Activated T-cell treated with anti-CD3 and anti-CD28 coated beads, Interleukin-2, amount 50 U/mL, for 48 hours (primary cell): ENCODE measurements around the gene ATAD1.
"Not testable (repeated sequence)": the region's sequence is repeated elsewhere in the genome, so short reads cannot be mapped to it uniquely, and the experiment has no call there.

Experiments
- DNase-seq, 2 experiments: peaks; one replicate each; pipeline ENCODE4 v3.0.0-alpha.2; 2020

ATAD1 gene

DNA sequence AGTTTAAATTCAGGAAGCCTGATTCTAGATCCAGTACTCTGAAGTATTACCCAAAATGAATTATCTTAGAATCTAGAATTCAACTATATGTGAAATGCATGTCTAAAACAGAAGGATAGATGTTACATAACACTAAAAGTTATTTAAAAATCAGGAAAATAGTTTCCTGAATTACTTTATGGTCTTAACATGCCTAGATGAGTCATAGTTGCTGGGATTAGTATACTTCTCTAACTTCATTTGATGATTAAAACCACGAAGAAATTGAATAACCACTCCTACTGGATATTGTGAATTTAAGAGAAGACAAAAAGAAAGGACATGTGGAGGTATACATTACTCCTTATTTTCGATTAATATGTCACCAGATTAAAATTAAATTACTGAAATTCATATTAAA, 65.5 kb downstream of the ATAD1 start:
- DNase-seq: no peak

DNA sequence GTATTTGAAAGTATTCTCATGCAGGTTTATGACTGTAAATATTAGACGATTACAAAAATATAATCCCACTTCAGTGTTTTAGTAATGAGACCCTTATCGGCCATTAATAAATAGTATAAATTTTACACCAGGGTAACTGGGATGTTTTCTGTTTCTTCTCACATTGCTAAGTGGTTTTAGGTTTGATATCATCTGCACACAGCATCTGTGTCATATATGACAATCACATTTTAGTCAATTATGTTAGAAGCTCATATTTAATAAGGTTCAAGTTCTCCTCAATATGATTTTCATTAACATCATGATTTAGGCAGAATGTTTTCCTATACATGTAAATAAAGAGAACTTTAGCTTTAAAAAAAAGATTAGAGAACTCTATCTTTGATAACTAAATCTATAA, 66.8 kb downstream of the ATAD1 start:
- DNase-seq: no peak

GRCh38 chr10:87750817-87751216, 67.2 kb downstream of the ATAD1 start:
- DNase-seq: no peak

- DNase-seq: no peak
Measured at GRCh38 chr10:87750001-87750671, 67.9 kb downstream of the ATAD1 start.

DNA sequence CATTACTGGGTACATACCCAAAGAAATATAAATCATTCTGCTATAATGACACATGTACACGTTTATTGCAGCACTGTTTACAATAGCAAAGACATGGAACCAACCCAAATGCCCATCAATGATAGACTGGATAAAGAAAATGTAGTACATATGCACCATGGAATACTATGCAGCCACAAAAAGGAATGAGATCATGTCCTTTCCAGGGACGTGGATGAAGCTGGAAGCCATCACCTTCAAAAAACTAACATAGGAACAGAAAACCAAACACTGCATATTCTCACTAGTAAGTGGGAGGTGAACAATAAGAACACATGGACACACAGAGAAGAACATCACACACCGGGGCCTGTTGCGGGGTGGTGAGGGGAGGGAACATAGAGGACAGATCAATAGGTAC, 69.8 kb downstream of the ATAD1 start:
- not testable (repeated sequence) for DNase-seq

GRCh38 chr10:87746911-87747310, 71.1 kb downstream of the ATAD1 start:
- DNase-seq: no peak

DNA sequence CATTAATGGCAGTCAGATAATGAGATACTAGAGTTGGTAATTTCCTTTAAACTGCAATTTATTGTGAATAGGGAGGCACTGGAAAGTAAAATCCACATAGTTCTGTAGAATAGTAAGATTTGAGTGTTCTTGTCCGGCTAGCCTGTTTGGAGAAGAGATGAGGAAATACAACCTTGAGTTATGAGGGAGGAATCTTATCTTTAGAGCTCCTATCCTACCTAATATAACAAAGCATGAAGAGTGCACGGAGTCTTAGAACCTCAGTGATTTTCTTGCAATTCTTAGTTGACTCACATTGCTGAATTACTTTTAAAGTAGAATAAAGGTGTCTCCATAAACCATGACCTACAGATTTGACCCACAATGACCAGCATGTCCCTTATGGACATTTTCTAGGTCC, 73.4 kb downstream of the ATAD1 start:
- DNase-seq: no peak

DNA sequence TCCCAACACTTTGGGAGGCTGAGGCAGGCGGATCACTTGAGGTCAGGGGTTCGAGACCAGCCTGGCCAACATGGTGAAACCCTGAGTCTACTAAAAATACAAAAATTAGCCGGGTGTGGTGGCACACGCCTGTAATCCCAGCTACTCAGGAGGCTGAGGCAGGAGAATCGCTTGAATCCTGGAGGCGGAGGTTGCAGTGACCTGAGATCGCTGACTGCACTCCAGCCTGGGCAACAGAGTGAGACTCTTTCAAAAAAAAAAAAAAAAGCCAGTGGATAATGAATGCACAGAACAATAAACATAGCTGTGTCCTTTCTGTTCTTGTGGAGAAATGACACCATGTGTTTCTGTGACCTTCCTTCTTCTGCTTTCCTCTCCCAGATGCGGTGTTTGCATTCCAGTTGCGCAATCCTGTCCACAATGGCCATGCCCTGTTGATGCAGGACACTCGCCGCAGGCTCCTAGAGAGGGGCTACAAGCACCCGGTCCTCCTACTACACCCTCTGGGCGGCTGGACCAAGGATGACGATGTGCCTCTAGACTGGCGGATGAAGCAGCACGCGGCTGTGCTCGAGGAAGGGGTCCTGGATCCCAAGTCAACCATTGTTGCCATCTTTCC, 74.9 kb downstream of the ATAD1 start:
- not testable (repeated sequence) for DNase-seq

GRCh38 chr10:87740254-87740655, 77.8 kb downstream of the ATAD1 start:
- DNase-seq: no peak

DNA sequence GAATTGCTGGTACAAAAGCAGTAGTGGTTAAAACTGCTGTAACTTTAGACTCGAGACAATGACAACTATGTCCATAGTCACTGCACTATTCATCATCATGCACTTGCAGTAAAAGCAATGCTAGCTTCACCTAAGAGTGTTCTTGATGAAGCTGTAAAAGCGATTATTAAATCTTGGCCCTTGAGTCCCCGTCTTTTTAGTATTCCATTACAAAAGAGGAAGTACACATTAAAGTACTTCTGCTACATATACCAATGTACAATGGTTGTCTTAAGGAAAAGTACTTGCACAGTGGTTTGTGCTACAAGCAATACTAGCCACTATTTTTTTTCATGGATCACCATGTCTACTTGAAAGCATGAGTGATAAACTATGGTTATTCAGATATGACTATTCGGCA, 78.3 kb downstream of the ATAD1 start:
- no peak for DNase-seq

GRCh38 chr10:87738253-87738652, 79.8 kb downstream of the ATAD1 start:
- DNase-seq: not testable (repeated sequence)

- DNase-seq: no peak
Measured at GRCh38 chr10:87734987-87735827, 82.8 kb downstream of the ATAD1 start.

DNA sequence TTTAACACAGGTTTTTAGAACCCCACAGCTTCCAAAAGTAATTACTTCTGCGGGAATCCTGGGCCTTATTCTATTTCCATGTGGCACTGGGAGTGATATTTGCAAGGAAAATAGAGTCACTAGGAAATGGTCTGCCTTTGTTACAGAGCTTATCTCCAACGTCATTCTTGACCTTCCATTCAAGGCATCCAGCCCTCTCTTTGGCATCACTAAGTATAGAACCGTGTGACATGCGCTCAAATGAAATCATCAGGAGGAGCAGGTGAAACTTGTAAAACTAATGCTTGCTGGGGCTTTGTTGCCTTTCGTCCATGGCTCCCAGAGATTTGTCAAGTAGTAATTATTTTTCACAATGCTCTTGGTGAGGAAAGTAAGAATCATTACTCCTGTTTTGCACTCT, 84.9 kb downstream of the ATAD1 start:
- DNase-seq: no peak

GRCh38 chr10:87729940-87730339, 88.1 kb downstream of the ATAD1 start:
- no peak for DNase-seq

GRCh38 chr10:87724789-87725188, 93.2 kb downstream of the ATAD1 start:
- DNase-seq: no peak

- no peak for DNase-seq
Measured at GRCh38 chr10:87723500-87723899, 94.5 kb downstream of the ATAD1 start.

- no peak for DNase-seq
Measured at GRCh38 chr10:87722716-87723115, 95.3 kb downstream of the ATAD1 start.

DNA sequence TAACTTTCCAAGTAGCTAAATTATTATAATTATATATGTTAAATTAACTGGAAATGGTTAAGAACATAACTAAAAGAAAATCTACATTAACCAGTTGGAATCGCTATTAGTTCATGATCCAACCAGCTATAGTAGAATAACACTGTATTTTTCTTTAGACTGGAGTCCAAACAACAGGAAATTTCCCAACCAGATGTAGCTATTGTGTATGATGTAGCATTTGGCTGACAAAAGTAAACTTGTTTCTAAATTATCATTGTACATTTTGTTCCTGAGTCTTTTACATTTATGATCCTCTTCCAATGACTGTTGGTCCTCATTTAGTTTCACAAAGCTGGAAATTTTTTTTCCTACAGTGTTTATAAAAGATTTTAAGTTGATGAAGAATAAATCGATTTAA, 96.2 kb downstream of the ATAD1 start:
- no peak for DNase-seq

GRCh38 chr10:87720665-87721064, 97.4 kb downstream of the ATAD1 start:
- DNase-seq: no peak

GRCh38 chr10:87716348-87716670, 101.7 kb downstream of the ATAD1 start:
- DNase-seq: no peak

DNA sequence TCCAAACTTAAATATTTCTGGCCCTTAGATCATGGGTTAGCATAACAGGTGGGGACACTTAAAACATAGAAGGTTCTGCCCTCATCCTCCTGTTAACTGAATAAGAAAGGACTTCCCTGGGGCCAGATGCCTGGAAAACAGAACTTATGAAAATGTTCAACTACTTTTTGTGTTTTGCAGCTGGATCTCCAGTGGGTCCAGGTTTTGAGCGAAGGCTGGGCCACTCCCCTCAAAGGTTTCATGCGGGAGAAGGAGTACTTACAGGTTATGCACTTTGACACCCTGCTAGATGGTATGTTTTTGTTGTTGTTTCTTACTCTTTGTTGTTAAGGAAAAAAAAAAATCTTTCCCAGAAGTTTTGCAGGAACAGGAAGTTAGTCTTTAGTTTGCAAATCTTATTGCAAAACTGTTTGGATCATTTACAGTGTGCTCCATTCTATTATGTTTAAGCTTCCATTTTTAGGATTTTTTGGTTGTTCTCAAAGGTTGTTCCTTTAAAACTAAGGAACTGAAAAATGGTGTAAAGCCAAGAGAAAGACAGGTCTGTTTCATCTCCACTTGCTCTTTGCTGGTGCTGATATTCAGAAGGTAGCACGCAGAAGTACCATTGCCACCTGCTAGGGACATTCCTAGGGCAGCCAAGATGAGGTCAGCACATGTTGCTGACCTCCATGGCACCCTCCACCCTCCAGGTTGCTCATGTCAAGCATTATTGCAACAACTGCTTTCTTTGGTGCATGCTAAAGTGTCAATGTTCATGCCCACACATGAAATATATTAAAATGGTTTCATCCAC, 102.3 kb downstream of the ATAD1 start:
- no peak for DNase-seq

- DNase-seq: no peak
Measured at GRCh38 chr10:87713707-87714106, 104.3 kb downstream of the ATAD1 start.

- DNase-seq: no peak
Measured at GRCh38 chr10:87712913-87713616, 105.0 kb downstream of the ATAD1 start.
